ENCODE measurements around the gene BCKDHB.

Gene BCKDHB

DNA sequence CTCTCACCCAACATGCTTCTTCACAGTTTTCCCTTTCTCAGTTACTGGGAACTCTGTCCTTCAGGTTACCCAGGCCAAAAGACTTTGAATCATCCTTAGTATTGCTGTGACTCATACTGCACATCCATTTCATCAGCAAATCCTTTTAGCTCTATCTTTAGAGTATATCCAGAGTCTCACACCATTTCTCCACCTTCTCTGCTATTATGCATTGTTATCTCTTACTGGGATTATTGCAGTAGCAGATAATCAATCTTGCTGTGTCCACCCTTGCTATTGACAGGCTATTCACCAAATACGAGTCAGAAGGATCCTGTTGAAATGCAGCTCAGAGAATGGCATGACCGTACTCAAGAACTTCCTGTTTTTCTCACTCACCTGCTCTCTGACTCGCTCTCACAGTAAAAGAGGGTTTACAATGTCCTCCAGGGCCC lies 57.3 kb downstream of the BCKDHB start:
- H3K4me2 ChIP-seq (ENCODE audit: low read length): no peak overlapping the region
- TF ChIP-seq EZH2phosphoT487 (IDR thresholded peaks at IDR 0.05; ENCODE audit: borderline replicate concordance, low read length) (no peak), CTCF (IDR thresholded peaks at IDR 0.05; ENCODE audit: low read depth, low read length, poor library complexity, severe bottlenecking) (no peak)
- no peaks in the 10 kb centered on the region for H3K9me2 ChIP-seq (replicated peaks; ENCODE audit: control insufficient read depth, low read length)
- no peaks in the 10 kb centered on the region for H4K20me1 ChIP-seq (ENCODE audit: control insufficient read depth, insufficient read depth, low read depth, low read length)
- no peaks in the 10 kb centered on the region for H3K9me3 ChIP-seq (ENCODE audit: control insufficient read depth, insufficient read depth, low read length)
- no peaks in the 10 kb centered on the region for H3F3A ChIP-seq (ENCODE audit: control insufficient read depth, insufficient read depth)
- H3K27ac ChIP-seq (ENCODE audit: low read depth, low read length): no peak overlapping the region
- peaks cover 6% of the 10 kb centered on the region; the same call in 1 of the 2 replicates for H3K4me1 ChIP-seq (ENCODE audit: control insufficient read depth, low read length)
- no peak overlapping the region for H3K4me3 ChIP-seq (ENCODE audit: low read length)
- H3K79me2 ChIP-seq (ENCODE audit: control insufficient read depth, low read length): no peaks in the 10 kb centered on the region
- H3K36me3 ChIP-seq (ENCODE audit: control insufficient read depth, low read length): no peaks in the 10 kb centered on the region
- H3K27me3 ChIP-seq (ENCODE audit: control insufficient read depth, low read length): no peaks in the 10 kb centered on the region

- Histone ChIP-seq H3K4me2 (ENCODE audit: low read length) (no peak overlapping the region), H3K4me3 (ENCODE audit: low read length) (no peak overlapping the region), H3K27me3 (ENCODE audit: control insufficient read depth, low read length) (no peaks in the 10 kb centered on the region), H3F3A (ENCODE audit: control insufficient read depth, insufficient read depth) (no peaks in the 10 kb centered on the region), H3K27ac (ENCODE audit: low read depth, low read length) (no peak overlapping the region), H3K9me2 (replicated peaks; ENCODE audit: control insufficient read depth, low read length) (no peaks in the 10 kb centered on the region), H3K9me3 (ENCODE audit: control insufficient read depth, insufficient read depth, low read length) (no peaks in the 10 kb centered on the region), H4K20me1 (ENCODE audit: control insufficient read depth, insufficient read depth, low read depth, low read length) (no peaks in the 10 kb centered on the region), H3K4me1 (ENCODE audit: control insufficient read depth, low read length) (peaks cover 6% of the 10 kb centered on the region; the same call in 1 of the 2 replicates), H3K36me3 (ENCODE audit: control insufficient read depth, low read length) (no peaks in the 10 kb centered on the region), H3K79me2 (ENCODE audit: control insufficient read depth, low read length) (no peaks in the 10 kb centered on the region)
- TF ChIP-seq CTCF (IDR thresholded peaks at IDR 0.05; ENCODE audit: low read depth, low read length, poor library complexity, severe bottlenecking) (no peak), EZH2phosphoT487 (IDR thresholded peaks at IDR 0.05; ENCODE audit: borderline replicate concordance, low read length) (no peak)
These were observed 58.7 kb downstream of the BCKDHB start for GRCh38 chr6:80165143-80165542.

DNA sequence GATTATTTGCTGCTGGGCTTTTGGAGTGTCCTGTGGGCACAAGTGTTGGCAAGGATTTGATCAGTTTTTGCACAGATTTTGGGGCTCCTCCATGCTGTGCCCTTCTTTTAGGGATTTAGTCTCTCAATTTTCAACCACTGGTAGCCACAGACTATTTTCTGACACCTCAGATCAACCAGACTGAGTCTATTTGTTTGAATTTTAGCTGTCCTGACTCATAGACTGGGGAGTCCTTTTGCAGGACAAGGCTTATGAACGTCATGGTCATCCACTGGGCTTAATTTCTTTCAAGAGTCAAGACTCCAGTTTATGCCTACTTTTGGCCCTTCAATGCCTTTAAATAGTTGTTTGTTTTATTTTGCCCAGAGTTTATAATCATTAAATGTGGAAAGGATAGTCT lies 59.3 kb downstream of the BCKDHB start:
- no peaks in the 10 kb centered on the region for H3K79me2 ChIP-seq (ENCODE audit: control insufficient read depth, low read length)
- peaks cover 6% of the 10 kb centered on the region; the same call in 1 of the 2 replicates for H3K4me1 ChIP-seq (ENCODE audit: control insufficient read depth, low read length)
- H3K9me3 ChIP-seq (ENCODE audit: control insufficient read depth, insufficient read depth, low read length): no peaks in the 10 kb centered on the region
- H3K27me3 ChIP-seq (ENCODE audit: control insufficient read depth, low read length): no peaks in the 10 kb centered on the region
- H3K4me3 ChIP-seq (ENCODE audit: low read length): no peak overlapping the region
- no peaks in the 10 kb centered on the region for H3K9me2 ChIP-seq (replicated peaks; ENCODE audit: control insufficient read depth, low read length)
- no peaks in the 10 kb centered on the region for H3F3A ChIP-seq (ENCODE audit: control insufficient read depth, insufficient read depth)
- H3K4me2 ChIP-seq (ENCODE audit: low read length): no peak overlapping the region
- no peak overlapping the region for H3K27ac ChIP-seq (ENCODE audit: low read depth, low read length)
- H3K36me3 ChIP-seq (ENCODE audit: control insufficient read depth, low read length): no peaks in the 10 kb centered on the region
- H4K20me1 ChIP-seq (ENCODE audit: control insufficient read depth, insufficient read depth, low read depth, low read length): no peaks in the 10 kb centered on the region
- TF ChIP-seq CTCF (IDR thresholded peaks at IDR 0.05; ENCODE audit: low read depth, low read length, poor library complexity, severe bottlenecking) (no peak), EZH2phosphoT487 (IDR thresholded peaks at IDR 0.05; ENCODE audit: borderline replicate concordance, low read length) (no peak)

Data from DOHH2 (cell line).